Sciatic nerve (tissue), 2 donors: Measurements from ENCODE around the gene EFCAB3. TPM values are rescaled to one million over a fixed set of nuclear protein-coding genes. Genes with fewer than 3 reads are reported as not detected.
"Not testable (repeated sequence)": the region's sequence is repeated elsewhere in the genome, so short reads cannot be mapped to it uniquely, and the experiment has no call there.

ENCODE experiments used
- ATAC-seq: fragments of 200-7000 bp; cut with Tn5 transposase; one replicate; pipeline ENCODE4 v1.9.1; 2020; ENCODE audit warnings: mild to moderate bottlenecking, moderate library complexity
- DNase-seq: peaks from one replicate; pipeline ENCODE4 v3.0.0-alpha.2; 2020; ENCODE audit warnings: low spot score
- intact Hi-C: fragments of 100-400 bp; cut with DNase I; formaldehyde crosslinking; loops from one replicate; pipeline ENCODE4 v1.14.2; 2022
- total RNA-seq: library from RNA; stranded (reverse); fragmentation: NEBNext Ultra II Directional; extraction: Animal tissue kit (Norgen Biotek cat#: 25700); gene quantifications from one replicate; pipeline ENCODE4 v1.2.1, GENCODE V29; 2021
- donor health status: DM: no; HTN: no; CAD: no.
- donor health status: DM: no; HTN: no; CAD: no.

Gene EFCAB3
- total RNA-seq, 1 donor from 2014 or later = not detected

GRCh38 chr17:62454111-62454510 lies 73.8 kb downstream of the EFCAB3 start:
- ATAC-seq, intact Hi-C loops, DNase-seq: not testable (repeated sequence)

GRCh38 chr17:62456016-62456415 lies 75.7 kb downstream of the EFCAB3 start:
- intact Hi-C loops = no loop called here
- ATAC-seq = no peak
- DNase-seq = no peak

- ATAC-seq, DNase-seq, intact Hi-C loops: not testable (repeated sequence)
Measured at GRCh38 chr17:62458483-62458882, 78.1 kb downstream of the EFCAB3 start.

- DNase-seq, ATAC-seq, intact Hi-C loops: not testable (repeated sequence)
Measured at GRCh38 chr17:62464422-62464821, 84.1 kb downstream of the EFCAB3 start.

- DNase-seq, ATAC-seq, intact Hi-C loops: not testable (repeated sequence)
Measured at GRCh38 chr17:62465271-62465670, 84.9 kb downstream of the EFCAB3 start.

Other genes starting within 250 kb of the EFCAB3 start
- 20.4 TPM for gene METTL2A, start 43.3 kb downstream of the EFCAB3 start, total RNA-seq
- gene TLK2, start 98.3 kb downstream of the EFCAB3 start, total RNA-seq = 74.1 TPM
- 111 TPM for gene MRC2, start 247.1 kb downstream of the EFCAB3 start, total RNA-seq